ENCODE data around the gene SSPN. TPM values are rescaled to one million over a fixed set of nuclear protein-coding genes. Genes with fewer than 3 reads are reported as not detected.
"Not testable (repeated sequence)": the region's sequence is repeated elsewhere in the genome, so short reads cannot be mapped to it uniquely, and the experiment has no call there.

Gene SSPN
- total RNA-seq, 2 donors from 2014 or later = not detected

GRCh38 chr12:26231470-26231869, 36.1 kb downstream of the SSPN start:
- Mint-ChIP-seq H3K36me3 (ENCODE audit: low read depth) (no peaks in the 10 kb centered on the region), H3K4me3 (no peak overlapping the region), H3K27me3 (peaks cover 22% of the 10 kb centered on the region), H3K27ac (no peak overlapping the region), H3K4me1 (no peaks in the 10 kb centered on the region), H3K9me3 (no peaks in the 10 kb centered on the region)
- no peak for ATAC-seq (replicated peaks)

- H3K36me3 Mint-ChIP-seq (ENCODE audit: low read depth) = no peaks in the 10 kb centered on the region
- H3K9me3 Mint-ChIP-seq = no peaks in the 10 kb centered on the region
- peaks cover 22% of the 10 kb centered on the region for H3K27me3 Mint-ChIP-seq
- ATAC-seq (replicated peaks) = no peak
- H3K4me1 Mint-ChIP-seq = no peaks in the 10 kb centered on the region
- H3K27ac Mint-ChIP-seq = no peak overlapping the region
- no peak overlapping the region for H3K4me3 Mint-ChIP-seq
These were observed 36.5 kb downstream of the SSPN start for GRCh38 chr12:26231921-26232320.

- Mint-ChIP-seq H3K4me1 (no peaks in the 10 kb centered on the region), H3K9me3 (no peaks in the 10 kb centered on the region)
These were observed 38.3 kb downstream of the SSPN start for GRCh38 chr12:26233631-26234030.

GRCh38 chr12:26235465-26235864, 40.1 kb downstream of the SSPN start:
- H3K36me3 Mint-ChIP-seq (ENCODE audit: low read depth); ATAC-seq (replicated peaks); H3K4me1 Mint-ChIP-seq; H3K4me3 Mint-ChIP-seq; H3K27ac Mint-ChIP-seq; H3K9me3 Mint-ChIP-seq: not testable (repeated sequence)
- peaks cover 18% of the 10 kb centered on the region for H3K27me3 Mint-ChIP-seq

More at GRCh38 chr12:26233631-26234030, 38.3 kb downstream of the SSPN start:
- no peak for ATAC-seq (replicated peaks)
- H3K27me3 Mint-ChIP-seq = peaks cover 14% of the 10 kb centered on the region
- no peak overlapping the region for H3K27ac Mint-ChIP-seq
- H3K36me3 Mint-ChIP-seq (ENCODE audit: low read depth) = no peaks in the 10 kb centered on the region
- no peak overlapping the region for H3K4me3 Mint-ChIP-seq

GRCh38 chr12:26238341-26239121, 43.2 kb downstream of the SSPN start:
- H3K27ac Mint-ChIP-seq = no peak overlapping the region
- ATAC-seq (replicated peaks) = no peak
- H3K4me3 Mint-ChIP-seq = no peak overlapping the region
- H3K9me3 Mint-ChIP-seq = no peaks in the 10 kb centered on the region
- peaks cover 12% of the 10 kb centered on the region for H3K27me3 Mint-ChIP-seq
- no peaks in the 10 kb centered on the region for H3K4me1 Mint-ChIP-seq
- no peaks in the 10 kb centered on the region for H3K36me3 Mint-ChIP-seq (ENCODE audit: low read depth)

GRCh38 chr12:26239122-26239851, 43.9 kb downstream of the SSPN start:
- peaks cover 12% of the 10 kb centered on the region for H3K27me3 Mint-ChIP-seq
- no peak for ATAC-seq (replicated peaks)
- H3K9me3 Mint-ChIP-seq = no peaks in the 10 kb centered on the region
- H3K4me1 Mint-ChIP-seq = no peaks in the 10 kb centered on the region
- H3K27ac Mint-ChIP-seq = no peak overlapping the region
- no peak overlapping the region for H3K4me3 Mint-ChIP-seq
- H3K36me3 Mint-ChIP-seq (ENCODE audit: low read depth) = no peaks in the 10 kb centered on the region

- Mint-ChIP-seq H3K4me1 (no peaks in the 10 kb centered on the region), H3K36me3 (ENCODE audit: low read depth) (no peaks in the 10 kb centered on the region), H3K27me3 (peaks cover 13% of the 10 kb centered on the region), H3K27ac (no peak overlapping the region), H3K9me3 (no peaks in the 10 kb centered on the region), H3K4me3 (no peak overlapping the region)
- no peak for ATAC-seq (replicated peaks)
These were observed 44.8 kb downstream of the SSPN start for GRCh38 chr12:26239852-26240815.

GRCh38 chr12:26241080-26241479, 45.7 kb downstream of the SSPN start:
- no peaks in the 10 kb centered on the region for H3K4me1 Mint-ChIP-seq

GRCh38 chr12:26242683-26243082, 47.3 kb downstream of the SSPN start:
- peaks cover 27% of the 10 kb centered on the region for H3K27me3 Mint-ChIP-seq
- ATAC-seq (replicated peaks) = no peak
- no peak overlapping the region for H3K4me3 Mint-ChIP-seq
- H3K36me3 Mint-ChIP-seq (ENCODE audit: low read depth) = no peaks in the 10 kb centered on the region
- H3K4me1 Mint-ChIP-seq = no peaks in the 10 kb centered on the region
- no peak overlapping the region for H3K27ac Mint-ChIP-seq
- no peaks in the 10 kb centered on the region for H3K9me3 Mint-ChIP-seq

More at GRCh38 chr12:26241080-26241479, 45.7 kb downstream of the SSPN start:
- Mint-ChIP-seq H3K9me3 (no peaks in the 10 kb centered on the region), H3K27ac (no peak overlapping the region), H3K4me3 (no peak overlapping the region), H3K27me3 (peaks cover 19% of the 10 kb centered on the region), H3K36me3 (ENCODE audit: low read depth) (no peaks in the 10 kb centered on the region)
- ATAC-seq (replicated peaks) = no peak

GRCh38 chr12:26244503-26244902, 49.1 kb downstream of the SSPN start:
- H3K9me3 Mint-ChIP-seq = peaks cover 5% of the 10 kb centered on the region
- H3K4me3 Mint-ChIP-seq = no peak overlapping the region
- no peaks in the 10 kb centered on the region for H3K4me1 Mint-ChIP-seq
- no peak overlapping the region for H3K27ac Mint-ChIP-seq
- H3K27me3 Mint-ChIP-seq = peaks cover 25% of the 10 kb centered on the region
- ATAC-seq (replicated peaks) = no peak
- no peaks in the 10 kb centered on the region for H3K36me3 Mint-ChIP-seq (ENCODE audit: low read depth)

- ATAC-seq (replicated peaks) = no peak
- no peak overlapping the region for H3K4me3 Mint-ChIP-seq
- no peaks in the 10 kb centered on the region for H3K36me3 Mint-ChIP-seq (ENCODE audit: low read depth)
- peaks cover 8% of the 10 kb centered on the region for H3K9me3 Mint-ChIP-seq
- H3K27me3 Mint-ChIP-seq = peaks cover 20% of the 10 kb centered on the region
- H3K4me1 Mint-ChIP-seq = no peaks in the 10 kb centered on the region
- no peak overlapping the region for H3K27ac Mint-ChIP-seq
These were observed 50.0 kb downstream of the SSPN start for GRCh38 chr12:26245175-26245942.

GRCh38 chr12:26246483-26247164, 51.3 kb downstream of the SSPN start:
- peaks cover 8% of the 10 kb centered on the region for H3K9me3 Mint-ChIP-seq
- H3K27me3 Mint-ChIP-seq = peaks cover 20% of the 10 kb centered on the region
- H3K4me1 Mint-ChIP-seq = no peaks in the 10 kb centered on the region
- H3K36me3 Mint-ChIP-seq (ENCODE audit: low read depth) = no peaks in the 10 kb centered on the region
- no peak for ATAC-seq (replicated peaks)
- no peak overlapping the region for H3K4me3 Mint-ChIP-seq
- H3K27ac Mint-ChIP-seq = no peak overlapping the region

- H3K4me1 Mint-ChIP-seq = no peaks in the 10 kb centered on the region
- peaks cover 8% of the 10 kb centered on the region for H3K9me3 Mint-ChIP-seq
- no peak for ATAC-seq (replicated peaks)
- no peaks in the 10 kb centered on the region for H3K36me3 Mint-ChIP-seq (ENCODE audit: low read depth)
- H3K4me3 Mint-ChIP-seq = no peak overlapping the region
- H3K27me3 Mint-ChIP-seq = peaks cover 19% of the 10 kb centered on the region
- no peak overlapping the region for H3K27ac Mint-ChIP-seq
These were observed 52.5 kb downstream of the SSPN start for GRCh38 chr12:26247873-26248272.
